Gastrocnemius medialis (tissue), 4 donors: ENCODE measurements around the gene LATS1. TPM values are rescaled to one million over a fixed set of nuclear protein-coding genes. Genes with fewer than 3 reads are reported as not detected.
"Not testable (repeated sequence)": the region's sequence is repeated elsewhere in the genome, so short reads cannot be mapped to it uniquely, and the experiment has no call there.

Source experiments
- ATAC-seq, 2 donors: fragments of 150-250 bp; one replicate each; pipeline ENCODE4 v1.9.1; 2016
- DNase-seq, 2 donors: peaks; one replicate each; pipeline ENCODE4 v3.0.0-alpha.2; 2019
- H3K27ac ChIP-seq, 4 donors: fragments of 200-600 bp; sonication (generic); 1 replicate in 1 of 4; 2 replicates in 3 of 4; pipeline ENCODE4 v1.5.1; 2016 to 2018; ENCODE audit warnings: mild to moderate bottlenecking in 2 of 4, moderate library complexity in 1 of 4
- H3K27me3 ChIP-seq, 3 donors: fragments of 200-600 bp; sonication (generic) in 2 of 3; 1 replicate in 1 of 3; 2 replicates in 2 of 3; pipeline versions ENCODE4 v1.5.1 to v1.6.0; 2016 to 2019; ENCODE audit warnings: mild to moderate bottlenecking in 1 of 3, moderate library complexity in 1 of 3
- H3K36me3 ChIP-seq, 2 donors: fragments of 200-600 bp; sonication (generic) in 1 of 2; one replicate each; pipeline ENCODE4 v1.5.1; 2017 to 2018
- H3K4me1 ChIP-seq, 2 donors: fragments of 200-600 bp; sonication (generic) in 1 of 2; one replicate each; pipeline ENCODE4 v1.5.1; 2016 to 2017; ENCODE audit warnings: mild to moderate bottlenecking in 2 of 2
- H3K4me3 ChIP-seq, 4 donors: fragments of 200-600 bp; sonication (generic) in 3 of 4; 1 replicate in 1 of 4; 2 replicates in 3 of 4; pipeline ENCODE4 v1.5.1; 2016 to 2019; ENCODE audit warnings: mild to moderate bottlenecking in 2 of 4
- H3K9me3 ChIP-seq, 3 donors: fragments of 200-600 bp; sonication (generic) in 2 of 3; 1 replicate in 1 of 3; 2 replicates in 2 of 3; pipeline ENCODE4 v1.5.1; 2016 to 2019
- POLR2A ChIP-seq, 2 donors: fragments of 450-650 bp; IDR thresholded peaks; one replicate each; pipeline ENCODE4 v1.6.1; 2017; ENCODE audit warnings: antibody characterized with exemption in 2 of 2, mild to moderate bottlenecking in 2 of 2, moderate library complexity in 2 of 2
- in situ Hi-C, 4 donors: fragments of 200-750 bp; cut with MboI; loops; one replicate each; pipeline versions ENCODE4 v1.15.0 to v1.8.0; 2017; ENCODE audit warnings: low sequenced_read_pairs in 4 of 4
- intact Hi-C: fragments of 100-400 bp; cut with DNase I; formaldehyde crosslinking; loops from one replicate; pipeline ENCODE4 v1.15.1; 2023; ENCODE audit warnings: low total_unique reads
- total RNA-seq, 4 donors: library from RNA; depleted of rRNA; stranded (reverse); fragments of >200 nt; gene quantifications; one replicate each; pipeline versions ENCODE4 v1.1.0 to v1.2.3, GENCODE V29; 2016
- TF ChIP-seq, protein P1 (sequence below), 5 experiments: fragments of 450-650 bp in 3 of 5; fragments of 200-600 bp in 2 of 5; sonication (generic) in 2 of 5; IDR thresholded peaks in 4 of 5; conservative IDR thresholded peaks in 1 of 5; 1 replicate in 4 of 5; 2 replicates in 1 of 5; pipeline ENCODE4 v1.5.1; 2016 to 2019; ENCODE audit warnings: antibody characterized with exemption in 5 of 5, mild to moderate bottlenecking in 3 of 5, moderate library complexity in 3 of 5

LATS1 gene
- total RNA-seq, 4 donors from 2014 or later, result 6.3 to 21.8 (median 14.4) TPM

DNA sequence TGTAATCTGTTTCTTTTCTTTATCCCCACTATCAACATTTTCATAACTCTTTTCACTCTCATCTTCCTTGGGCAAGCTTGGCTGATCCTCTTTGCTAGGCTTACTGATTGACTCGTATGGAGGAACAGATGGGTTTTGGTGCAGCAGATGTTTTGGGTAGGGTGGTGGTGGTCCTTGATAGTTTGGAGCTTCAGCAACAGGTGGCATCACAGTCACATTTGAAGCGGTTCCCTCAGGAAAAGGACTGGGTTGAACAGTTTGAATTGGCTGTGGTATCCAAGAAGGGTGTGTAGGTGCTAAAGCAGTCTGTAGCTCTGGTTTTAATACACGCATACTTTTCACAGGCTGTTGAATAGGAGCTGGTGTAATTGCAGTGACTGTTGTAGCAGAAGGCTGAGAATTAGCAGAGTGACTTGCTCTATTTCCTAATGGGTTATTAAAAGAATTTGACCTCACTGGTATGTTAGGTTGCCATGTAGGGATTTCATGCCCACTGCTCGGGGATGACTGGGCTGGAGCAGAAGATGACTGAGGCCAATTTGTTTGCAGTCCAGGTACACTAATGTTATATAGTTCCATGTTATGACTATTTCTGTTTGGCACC, 34.5 kb downstream of the LATS1 start:
- H3K27me3 ChIP-seq, result no peaks in the 10 kb centered on the region
- H3K9me3 ChIP-seq, result no peaks in the 10 kb centered on the region
- TF ChIP-seq POLR2A (IDR thresholded peaks at IDR 0.05), result no peak
- TF ChIP-seq, protein P1, sequence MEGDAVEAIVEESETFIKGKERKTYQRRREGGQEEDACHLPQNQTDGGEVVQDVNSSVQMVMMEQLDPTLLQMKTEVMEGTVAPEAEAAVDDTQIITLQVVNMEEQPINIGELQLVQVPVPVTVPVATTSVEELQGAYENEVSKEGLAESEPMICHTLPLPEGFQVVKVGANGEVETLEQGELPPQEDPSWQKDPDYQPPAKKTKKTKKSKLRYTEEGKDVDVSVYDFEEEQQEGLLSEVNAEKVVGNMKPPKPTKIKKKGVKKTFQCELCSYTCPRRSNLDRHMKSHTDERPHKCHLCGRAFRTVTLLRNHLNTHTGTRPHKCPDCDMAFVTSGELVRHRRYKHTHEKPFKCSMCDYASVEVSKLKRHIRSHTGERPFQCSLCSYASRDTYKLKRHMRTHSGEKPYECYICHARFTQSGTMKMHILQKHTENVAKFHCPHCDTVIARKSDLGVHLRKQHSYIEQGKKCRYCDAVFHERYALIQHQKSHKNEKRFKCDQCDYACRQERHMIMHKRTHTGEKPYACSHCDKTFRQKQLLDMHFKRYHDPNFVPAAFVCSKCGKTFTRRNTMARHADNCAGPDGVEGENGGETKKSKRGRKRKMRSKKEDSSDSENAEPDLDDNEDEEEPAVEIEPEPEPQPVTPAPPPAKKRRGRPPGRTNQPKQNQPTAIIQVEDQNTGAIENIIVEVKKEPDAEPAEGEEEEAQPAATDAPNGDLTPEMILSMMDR (IDR thresholded peaks at IDR 0.05 in 4 of 5, conservative IDR thresholded peaks at IDR 0.05 in 1 of 5), result no peak
- ATAC-seq (peak; percentile 95 to 99), DNase-seq (peak; percentile 6 to 66)
- H3K4me1 ChIP-seq, result peaks cover 31 to 40% of the 10 kb centered on the region in 2 donors
- H3K27ac ChIP-seq, result peak overlapping the region; percentile 77 to 84 (median 82)
- peaks cover 0 to 5% of the 10 kb centered on the region in 2 donors for H3K36me3 ChIP-seq
- H3K4me3 ChIP-seq, result no peak overlapping the region
- in situ Hi-C loops (no loop called here), intact Hi-C loops (loop anchor here (2.0 kb wide), 1 partner anchor 35 kb away; the partner anchor contains the start of gene KATNA1)

- intact Hi-C loops, result loop anchor here (2.0 kb wide), 1 partner anchor 33 kb away; the partner anchor contains the start of gene KATNA1
- Histone ChIP-seq H3K27ac (peak overlapping the region; percentile 77 to 84 (median 82)), H3K4me1 (peaks cover 31 to 39% of the 10 kb centered on the region in 2 donors), H3K36me3 (peaks cover 0 to 10% of the 10 kb centered on the region in 2 donors)
- DNase-seq, ATAC-seq, H3K27me3 ChIP-seq, H3K9me3 ChIP-seq, in situ Hi-C loops, H3K4me3 ChIP-seq: not testable (repeated sequence)
Observed at GRCh38 chr6:149681845-149682244, 36.1 kb downstream of the LATS1 start.

- DNase-seq, result no peak
- intact Hi-C loops, result no loop called here
Observed at GRCh38 chr6:149681209-149681608, 36.7 kb downstream of the LATS1 start.

DNA sequence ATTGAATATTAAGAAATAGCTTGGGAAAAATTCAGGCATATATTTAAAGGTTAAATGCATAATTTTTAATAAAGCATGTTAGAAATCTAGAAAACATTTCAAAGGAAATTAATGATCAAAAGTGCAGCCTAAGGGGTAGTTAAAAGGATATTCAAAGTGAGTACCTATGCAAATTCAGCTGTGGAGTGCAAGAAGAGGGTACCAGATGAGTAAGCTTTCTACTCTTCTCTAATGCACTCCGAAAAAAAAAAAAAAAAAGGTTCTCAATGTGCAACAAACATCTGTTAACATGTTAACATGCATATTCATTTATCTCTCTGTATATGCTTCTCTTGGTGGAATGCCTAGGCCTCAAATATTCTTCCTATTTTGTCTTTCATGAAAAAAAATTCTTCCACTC, 37.4 kb downstream of the LATS1 start:
- Histone ChIP-seq H3K4me1 (peaks cover 19 to 29% of the 10 kb centered on the region in 2 donors), H3K9me3 (no peaks in the 10 kb centered on the region), H3K27ac (peak overlapping the region; percentile 77 to 84 (median 82)), H3K27me3 (no peaks in the 10 kb centered on the region), H3K4me3 (no peak overlapping the region), H3K36me3 (peaks cover 0 to 24% of the 10 kb centered on the region in 2 donors)
- DNase-seq, result no peak
- in situ Hi-C loops, result no loop called here
- no peak for ATAC-seq
- intact Hi-C loops, result no loop called here
- TF ChIP-seq POLR2A (IDR thresholded peaks at IDR 0.05), result no peak
- TF ChIP-seq, protein P1 (IDR thresholded peaks at IDR 0.05 in 4 of 5, conservative IDR thresholded peaks at IDR 0.05 in 1 of 5), result no peak

More at GRCh38 chr6:149681209-149681608, 36.7 kb downstream of the LATS1 start:
- no peaks in the 10 kb centered on the region for H3K9me3 ChIP-seq
- H3K27me3 ChIP-seq, result no peaks in the 10 kb centered on the region
- in situ Hi-C loops, result no loop called here
- H3K4me3 ChIP-seq, result no peak overlapping the region
- ATAC-seq, result no peak
- peak overlapping the region; percentile 77 to 84 (median 82) for H3K27ac ChIP-seq
- H3K36me3 ChIP-seq, result peaks cover 0 to 17% of the 10 kb centered on the region in 2 donors
- TF ChIP-seq, protein P1 (IDR thresholded peaks at IDR 0.05 in 4 of 5, conservative IDR thresholded peaks at IDR 0.05 in 1 of 5), result no peak
- TF ChIP-seq POLR2A (IDR thresholded peaks at IDR 0.05), result no peak
- peaks cover 25 to 33% of the 10 kb centered on the region in 2 donors for H3K4me1 ChIP-seq

- H3K4me3 ChIP-seq, ATAC-seq, H3K27me3 ChIP-seq, in situ Hi-C loops, DNase-seq, H3K9me3 ChIP-seq, intact Hi-C loops, H3K4me1 ChIP-seq: not testable (repeated sequence)
- peak overlapping the region; percentile 9 to 47 (median 27) for H3K27ac ChIP-seq
- peaks cover 0 to 70% of the 10 kb centered on the region in 2 donors for H3K36me3 ChIP-seq
Observed at GRCh38 chr6:149672265-149672664, 45.6 kb downstream of the LATS1 start.
